GM12865 (cell line): ENCODE results near the gene CADM3.

Experiments used
- DNase-seq: peaks from one replicate; pipeline ENCODE4 v3.0.0; 2010; ENCODE audit warnings: low read depth
- H3K4me3 ChIP-seq: 2 replicates; pipeline ENCODE4 v1.5.1; 2011; ENCODE audit warnings: mild to moderate bottlenecking, low read depth, low read length, control low read depth
- CTCF ChIP-seq: IDR thresholded peaks from 2 replicates; pipeline ENCODE4 v1.5.1; 2011; ENCODE audit warnings: low read length, control low read depth, low read depth, inconsistent platforms; ENCODE audit not compliant: insufficient read depth; ENCODE audit errors: missing control alignments

CADM3 gene

GRCh38 chr1:159205225-159205624 is 33.8 kb downstream of the CADM3 start:
- H3K4me3 ChIP-seq, result 0 out of 2 replicates have a peak overlapping the region, but pooled peaks have one; percentile 15
- TF ChIP-seq CTCF, result no peak
- no peak for DNase-seq

GRCh38 chr1:159206110-159206509 is 34.7 kb downstream of the CADM3 start:
- no peak for DNase-seq
- no peak for TF ChIP-seq CTCF
- H3K4me3 ChIP-seq, result no peak overlapping the region

DNA sequence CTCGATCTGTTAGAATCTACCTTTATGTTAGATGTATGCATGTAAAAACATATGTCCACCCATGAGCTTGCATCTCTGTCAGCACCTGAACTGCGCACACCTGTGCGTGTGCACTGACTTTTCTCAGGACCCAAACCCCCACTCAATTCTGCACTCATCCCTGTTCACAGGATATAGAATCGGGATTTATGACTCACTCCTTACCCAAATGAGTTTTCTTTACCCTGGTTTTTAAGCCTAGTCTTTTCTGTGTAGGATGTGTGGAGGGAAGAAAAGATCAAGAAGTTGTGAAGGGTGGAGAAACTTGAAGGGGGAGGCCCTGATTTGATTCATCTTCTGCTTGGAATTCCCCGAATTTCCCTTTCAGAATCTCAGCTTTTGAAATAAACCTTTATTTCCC is 35.7 kb downstream of the CADM3 start:
- DNase-seq, result peak; percentile 14
- no peak overlapping the region for H3K4me3 ChIP-seq
- TF ChIP-seq CTCF, result no peak

DNA sequence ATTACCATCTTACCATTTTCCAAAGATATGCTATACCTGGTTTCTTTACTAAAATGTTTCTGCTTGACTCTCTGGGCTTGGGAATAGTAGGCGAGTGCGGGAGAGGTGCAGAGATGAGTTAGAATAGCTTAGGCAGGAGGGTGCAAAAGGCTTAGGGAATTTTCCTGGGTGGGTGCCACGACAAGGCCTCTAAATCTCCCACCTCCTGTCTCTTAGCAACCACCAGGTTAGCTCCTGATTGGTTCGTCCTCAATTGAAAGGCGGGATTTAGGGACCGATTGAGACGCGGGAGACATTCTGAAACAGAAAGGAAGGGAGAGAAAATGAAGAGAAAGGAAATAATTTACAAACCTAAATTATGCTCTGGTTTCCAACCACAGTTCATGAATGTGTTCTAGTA is 36.4 kb downstream of the CADM3 start:
- H3K4me3 ChIP-seq, result no peak overlapping the region
- DNase-seq, result peak; percentile 51

GRCh38 chr1:159208175-159208825 is 36.9 kb downstream of the CADM3 start:
- no peak overlapping the region for H3K4me3 ChIP-seq
- TF ChIP-seq CTCF, result no peak
- no peak for DNase-seq

More for the DNA sequence above, 36.4 kb downstream of the CADM3 start:
- TF ChIP-seq CTCF, result no peak

DNA sequence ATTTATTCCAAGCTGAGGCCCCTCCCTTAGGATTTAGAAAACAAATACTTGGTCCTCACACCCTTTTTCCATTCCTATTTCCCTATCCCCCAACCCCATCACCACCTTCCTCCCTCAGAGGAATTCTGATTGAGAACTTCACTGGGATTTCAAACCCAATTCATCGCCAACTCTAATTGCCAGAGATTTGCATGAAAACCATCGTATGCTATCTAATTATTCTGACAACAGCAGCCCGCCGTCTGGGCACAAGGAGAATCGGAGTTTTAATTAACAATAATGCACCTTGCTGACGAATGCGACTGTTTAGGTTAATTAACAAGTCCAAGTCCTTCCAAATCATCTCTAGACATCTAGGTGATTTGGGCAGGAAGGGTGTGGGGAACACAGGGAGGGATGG is 37.6 kb downstream of the CADM3 start:
- no peak overlapping the region for H3K4me3 ChIP-seq
- DNase-seq, result no peak
- TF ChIP-seq CTCF, result no peak
